ENCODE results near the gene LRP1-AS. TPM values are rescaled to one million over a fixed set of nuclear protein-coding genes. Genes with fewer than 3 reads are reported as not detected.

Gene LRP1-AS
- total and polyA plus RNA-seq, 3 experiments from 2014 or later, result not detected

DNA sequence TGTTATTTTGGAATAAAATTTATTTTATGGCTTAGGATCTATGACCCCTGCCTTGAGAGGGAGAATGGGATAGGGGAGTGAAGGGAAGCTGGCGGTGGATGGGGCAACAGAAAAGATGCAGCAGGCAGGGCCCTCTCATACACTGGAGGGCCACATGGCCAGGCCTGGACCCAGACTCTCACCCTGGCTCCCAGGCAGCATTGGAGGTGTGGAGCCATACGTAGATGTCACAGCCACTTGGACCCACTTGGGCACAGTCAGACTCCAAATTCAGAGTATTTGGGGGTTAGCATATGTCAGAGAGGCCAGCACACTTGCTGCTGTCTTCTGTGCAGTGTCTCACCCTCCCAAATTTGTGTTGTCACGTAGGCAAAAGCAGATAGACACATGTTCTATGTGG lies 52.0 kb downstream of the LRP1-AS start:
- POLR2A ChIA-PET, result interaction anchor here (1.6 to 10.9 kb wide), 2 partner anchors 8 to 15 kb away, joined by 6 to 131 read pairs; partner anchors contain the start of gene STAT6
- Histone ChIP-seq H3K4me3 (ENCODE audit: low read length) (no peak overlapping the region), H3K4me1 (ENCODE audit: insufficient read depth, low read length) (peaks cover 32% of the 10 kb centered on the region), H3K27me3 (ENCODE audit: insufficient read depth, low read length, poor library complexity, severe bottlenecking) (no peaks in the 10 kb centered on the region), H3K9me3 (ENCODE audit: low read length) (no peaks in the 10 kb centered on the region), H3K36me3 (ENCODE audit: insufficient read depth, low read length) (peaks cover 59% of the 10 kb centered on the region), H3K27ac (ENCODE audit: low read depth, low read length) (no peak overlapping the region)
- peak overlapping the region in 5 of 8 donors; percentile 48 to 95 (median 57) for H3K27ac Mint-ChIP-seq
- CTCF ChIA-PET, result interaction anchor here (0.9 to 14.7 kb wide), 3 partner anchors 12 to 33 kb away, joined by 3 to 195 read pairs (median 3); partner anchors contain the start of gene STAT6
- peak overlapping the region in 1 of 7 donors; percentile 17 for H3K4me3 Mint-ChIP-seq
- no peak for DNase-seq
- H3K36me3 Mint-ChIP-seq, result peaks cover 0 to 92% (median 2%) of the 10 kb centered on the region in 3 donors
- no peaks in the 10 kb centered on the region for H3K27me3 Mint-ChIP-seq
- peaks cover 22 to 60% (median 28%) of the 10 kb centered on the region in 3 donors for H3K4me1 Mint-ChIP-seq
- H3K9me3 Mint-ChIP-seq, result no peaks in the 10 kb centered on the region

Other genes starting within 250 kb of the LRP1-AS start
- gene SDR9C7, start 213.2 kb downstream of the LRP1-AS start, total RNA-seq, result not detected
- gene SDR9C7, start 213.2 kb downstream of the LRP1-AS start, polyA plus RNA-seq, result not detected
- under 1 TPM; 0.13 to 0.31 TPM for gene RDH16, start 190.0 kb downstream of the LRP1-AS start, total RNA-seq
- 0.20 TPM for gene RDH16, start 190.0 kb downstream of the LRP1-AS start, polyA plus RNA-seq
- 1 to 10 TPM; 9.1 to 9.3 TPM for gene ZBTB39, start 141.1 kb downstream of the LRP1-AS start, total RNA-seq
- 2.0 TPM for gene ZBTB39, start 141.1 kb downstream of the LRP1-AS start, polyA plus RNA-seq
- not detected for gene TAC3, start 131.1 kb downstream of the LRP1-AS start, total RNA-seq
- gene TAC3, start 131.1 kb downstream of the LRP1-AS start, polyA plus RNA-seq, result not detected
- under 1 TPM; 0.51 to 0.70 TPM for gene MYO1A, start 97.5 kb downstream of the LRP1-AS start, total RNA-seq
- gene MYO1A, start 97.5 kb downstream of the LRP1-AS start, polyA plus RNA-seq, result 0.40 TPM
- 10 to 100 TPM; 50.5 to 50.9 TPM for gene NEMP1, start 68.8 kb downstream of the LRP1-AS start, total RNA-seq
- gene NEMP1, start 68.8 kb downstream of the LRP1-AS start, polyA plus RNA-seq, result 3.8 TPM
- 10 to 100 TPM; 37.7 to 40.1 TPM for gene NAB2, start 58.5 kb downstream of the LRP1-AS start, total RNA-seq
- 1.6 TPM for gene NAB2, start 58.5 kb downstream of the LRP1-AS start, polyA plus RNA-seq
- gene STAT6, start 36.3 kb downstream of the LRP1-AS start, total RNA-seq, result 100 to 1,000 TPM; 262 to 265 TPM
- gene STAT6, start 36.3 kb downstream of the LRP1-AS start, polyA plus RNA-seq, result 82.8 TPM
- gene LRP1, start 19.1 kb downstream of the LRP1-AS start, total RNA-seq, result 1 to 10 TPM; 2.3 to 2.5 TPM
- 0.29 TPM for gene LRP1, start 19.1 kb downstream of the LRP1-AS start, polyA plus RNA-seq
- gene NXPH4, start 69.2 kb upstream of the LRP1-AS start, total RNA-seq, result under 1 TPM; 0.22 to 0.47 TPM
- not detected for gene NXPH4, start 69.2 kb upstream of the LRP1-AS start, polyA plus RNA-seq
- 100 to 1,000 TPM; 349 to 352 TPM for gene SHMT2, start 82.1 kb upstream of the LRP1-AS start, total RNA-seq
- 34.7 TPM for gene SHMT2, start 82.1 kb upstream of the LRP1-AS start, polyA plus RNA-seq
- gene STAC3, start 103.6 kb upstream of the LRP1-AS start, total RNA-seq, result 1 to 10 TPM in 1 of 2 experiments, under 1 TPM in 1; 0.96 to 1.4 TPM
- not detected for gene STAC3, start 103.6 kb upstream of the LRP1-AS start, polyA plus RNA-seq

Measured in CD8-positive, alpha-beta memory T cell (primary cell).